Femur (tissue), 1 donor: Measurements from ENCODE around the gene ITPK1.

Source experiments
- DNase-seq: peaks from one replicate; pipeline ENCODE4 v3.0.0-alpha.2; 2017

Gene ITPK1

GRCh38 chr14:92907316-92907911, 208.3 kb downstream of the ITPK1 start:
- no peak for DNase-seq

GRCh38 chr14:92906823-92907222, 208.9 kb downstream of the ITPK1 start:
- DNase-seq: no peak

- DNase-seq: no peak
Measured at GRCh38 chr14:92906420-92906819, 209.3 kb downstream of the ITPK1 start.

GRCh38 chr14:92905667-92906066, 210.1 kb downstream of the ITPK1 start:
- no peak for DNase-seq

- DNase-seq: no peak
Measured at GRCh38 chr14:92903359-92903758, 212.4 kb downstream of the ITPK1 start.

- no peak for DNase-seq
Measured at GRCh38 chr14:92902726-92903125, 213.0 kb downstream of the ITPK1 start.

GRCh38 chr14:92902191-92902590, 213.5 kb downstream of the ITPK1 start:
- DNase-seq: no peak

- no peak for DNase-seq
Measured at GRCh38 chr14:92900660-92901059, 215.1 kb downstream of the ITPK1 start.

- DNase-seq: no peak
Measured at GRCh38 chr14:92898566-92899131, 217.1 kb downstream of the ITPK1 start.

GRCh38 chr14:92897922-92898565, 217.7 kb downstream of the ITPK1 start:
- DNase-seq: no peak

GRCh38 chr14:92895352-92895878, 220.3 kb downstream of the ITPK1 start:
- DNase-seq: no peak

GRCh38 chr14:92892589-92892988, 223.1 kb downstream of the ITPK1 start:
- no peak for DNase-seq

GRCh38 chr14:92890830-92891588, 224.7 kb downstream of the ITPK1 start:
- DNase-seq: no peak

- no peak for DNase-seq
Measured at GRCh38 chr14:92888896-92889295, 226.8 kb downstream of the ITPK1 start.

- DNase-seq: no peak
Measured at GRCh38 chr14:92887157-92887556, 228.6 kb downstream of the ITPK1 start.
